SU-DHL-6 (cell line): Measurements from ENCODE around the gene ECI1.

Experiments used
- H2AFZ ChIP-seq: fragments of 200-600 bp; sonication (generic); 2 replicates; pipeline ENCODE4 v1.6.1; 2014; ENCODE audit warnings: low read depth, mild to moderate bottlenecking, moderate library complexity, mixed read lengths, antibody characterized with exemption, low read length; ENCODE audit not compliant: severe bottlenecking
- H3F3A ChIP-seq: fragments of 200-600 bp; shearing (Covaris generic); 2 replicates; pipeline ENCODE4 v1.6.0; 2016; ENCODE audit warnings: antibody characterized with exemption, mild to moderate bottlenecking; ENCODE audit not compliant: insufficient read depth
- H3K27ac ChIP-seq: fragments of 200-600 bp; sonication (generic); 2 replicates; pipeline ENCODE4 v1.5.1; 2016; ENCODE audit warnings: low read depth, mild to moderate bottlenecking, low read length, moderate library complexity, mixed read lengths
- H3K27me3 ChIP-seq: fragments of 200-600 bp; sonication (generic), shearing (Covaris generic); 2 replicates; pipeline ENCODE4 v1.6.0; 2014; ENCODE audit warnings: mild to moderate bottlenecking, low read length
- H3K36me3 ChIP-seq: fragments of 200-600 bp; sonication (generic); 2 replicates; pipeline ENCODE4 v1.6.1; 2014; ENCODE audit warnings: mild to moderate bottlenecking, low read length, mixed read lengths
- H3K4me2 ChIP-seq: fragments of 300-600, 200-600 bp; shearing (Covaris generic), sonication (generic); 2 replicates; pipeline ENCODE4 v1.6.0; 2014; ENCODE audit warnings: low read length, low read depth, mild to moderate bottlenecking; ENCODE audit not compliant: poor library complexity, severe bottlenecking
- H3K4me3 ChIP-seq: fragments of 200-600 bp; sonication (generic); 2 replicates; pipeline ENCODE4 v1.5.1; 2014; ENCODE audit warnings: antibody characterized with exemption, low read length, mild to moderate bottlenecking, mixed read lengths; ENCODE audit not compliant: insufficient read depth, poor library complexity, severe bottlenecking
- H3K79me2 ChIP-seq: fragments of 200-600 bp; sonication (generic); 2 replicates; pipeline ENCODE4 v1.6.1; 2014; ENCODE audit warnings: mild to moderate bottlenecking, low read length, moderate library complexity; ENCODE audit not compliant: insufficient read depth
- H3K9ac ChIP-seq: fragments of 200-600 bp; sonication (generic); 2 replicates; pipeline ENCODE4 v1.7.0; 2014; ENCODE audit warnings: mild to moderate bottlenecking, low read length
- H3K9me2 ChIP-seq: fragments of 200-600 bp; sonication (generic); replicated peaks from 2 replicates; pipeline ENCODE4 v1.6.1; 2014; ENCODE audit warnings: low read length; ENCODE audit not compliant: insufficient read depth
- H3K9me3 ChIP-seq: fragments of 200-600 bp; sonication (generic); 2 replicates; pipeline ENCODE4 v1.6.1; 2014; ENCODE audit warnings: low read length, mixed read lengths; ENCODE audit not compliant: insufficient read depth
- H4K20me1 ChIP-seq: fragments of 200-600 bp; sonication (generic); 2 replicates; pipeline ENCODE4 v1.6.1; 2014; ENCODE audit warnings: low read depth, mild to moderate bottlenecking, antibody characterized with exemption, low read length, moderate library complexity, mixed read lengths
- EZH2phosphoT487 ChIP-seq: fragments of 200-600 bp; sonication (generic), shearing (Covaris generic); conservative IDR thresholded peaks from 2 replicates; pipeline ENCODE4 v1.6.1; 2018; ENCODE audit warnings: mild to moderate bottlenecking, antibody characterized with exemption, low read length, moderate library complexity, mixed read lengths
- TF ChIP-seq, protein P1 (sequence below): fragments of 200-600 bp; sonication (generic); IDR thresholded peaks from one replicate; pipeline ENCODE4 v1.5.1; 2017; ENCODE audit warnings: antibody characterized with exemption, mild to moderate bottlenecking, low read length, moderate library complexity; ENCODE audit not compliant: insufficient read depth, poor library complexity, severe bottlenecking

The ECI1 gene

DNA sequence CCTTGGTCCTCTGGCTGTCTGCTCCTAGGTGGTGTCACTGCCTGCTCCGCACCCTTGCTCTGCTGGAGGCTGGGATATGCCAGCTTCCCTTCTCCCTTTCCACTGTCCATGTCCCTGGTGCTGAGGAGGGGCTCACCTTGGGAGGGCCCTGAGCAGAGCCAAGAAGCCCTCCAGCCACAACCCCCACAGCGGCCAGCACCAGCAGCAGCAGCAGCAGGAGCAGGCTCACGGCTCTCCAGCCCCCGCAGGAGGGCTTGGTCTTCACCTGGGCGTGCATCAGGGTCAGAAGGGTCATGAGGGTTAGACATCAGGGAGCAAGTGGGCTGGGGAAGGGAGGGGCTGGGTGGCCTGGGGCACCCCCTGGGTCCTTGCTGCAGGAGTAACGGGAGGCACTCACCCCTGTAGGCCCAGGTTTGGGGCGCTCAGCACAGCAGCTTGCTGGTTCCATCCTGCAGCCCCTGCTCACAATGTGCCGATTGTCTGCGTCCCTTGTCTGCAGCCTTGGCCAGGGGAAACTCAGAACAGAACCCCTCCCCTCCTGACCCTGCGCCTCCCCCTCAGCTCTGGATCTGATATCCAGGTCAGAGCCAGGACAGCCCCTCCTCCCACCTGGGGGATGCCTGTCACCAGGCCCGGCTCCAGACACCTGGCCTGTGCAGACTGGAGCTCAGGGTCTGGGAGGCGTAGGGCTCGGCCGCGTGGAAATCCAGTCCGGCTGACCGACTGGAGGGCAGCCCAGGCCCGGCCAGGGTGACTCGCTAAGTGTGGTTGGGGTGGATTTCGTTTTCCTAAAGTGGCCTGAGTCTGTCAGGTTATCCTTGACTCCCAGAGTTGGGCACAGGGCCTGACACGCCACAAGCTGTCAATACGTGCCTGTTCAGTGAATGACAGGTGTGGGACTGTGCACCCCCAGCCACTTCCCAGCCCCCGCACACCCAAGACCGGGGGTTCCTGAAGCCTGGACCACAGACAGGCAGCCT is 40.7 kb downstream of the ECI1 start, which contains the start of gene BRICD5:
Gene BRICD5, minus strand, starts transcription at position 478 of the 980 bp plus-strand sequence. Its CDS starts 30 bp downstream, at position 448.
- no peak within 1 kb of the TSS for H3K9ac ChIP-seq
- no peaks in the 10 kb centered on the region for H3K27me3 ChIP-seq
- H2AFZ ChIP-seq = no peak within 1 kb of the TSS
- TF ChIP-seq, protein P1, sequence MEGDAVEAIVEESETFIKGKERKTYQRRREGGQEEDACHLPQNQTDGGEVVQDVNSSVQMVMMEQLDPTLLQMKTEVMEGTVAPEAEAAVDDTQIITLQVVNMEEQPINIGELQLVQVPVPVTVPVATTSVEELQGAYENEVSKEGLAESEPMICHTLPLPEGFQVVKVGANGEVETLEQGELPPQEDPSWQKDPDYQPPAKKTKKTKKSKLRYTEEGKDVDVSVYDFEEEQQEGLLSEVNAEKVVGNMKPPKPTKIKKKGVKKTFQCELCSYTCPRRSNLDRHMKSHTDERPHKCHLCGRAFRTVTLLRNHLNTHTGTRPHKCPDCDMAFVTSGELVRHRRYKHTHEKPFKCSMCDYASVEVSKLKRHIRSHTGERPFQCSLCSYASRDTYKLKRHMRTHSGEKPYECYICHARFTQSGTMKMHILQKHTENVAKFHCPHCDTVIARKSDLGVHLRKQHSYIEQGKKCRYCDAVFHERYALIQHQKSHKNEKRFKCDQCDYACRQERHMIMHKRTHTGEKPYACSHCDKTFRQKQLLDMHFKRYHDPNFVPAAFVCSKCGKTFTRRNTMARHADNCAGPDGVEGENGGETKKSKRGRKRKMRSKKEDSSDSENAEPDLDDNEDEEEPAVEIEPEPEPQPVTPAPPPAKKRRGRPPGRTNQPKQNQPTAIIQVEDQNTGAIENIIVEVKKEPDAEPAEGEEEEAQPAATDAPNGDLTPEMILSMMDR = no peak
- no peak for TF ChIP-seq EZH2phosphoT487
- H3K36me3 ChIP-seq = no peaks in the 10 kb centered on the region
- no peaks in the 10 kb centered on the region for H3K9me3 ChIP-seq
- no peak within 1 kb of the TSS for H3K27ac ChIP-seq
- no peaks in the 10 kb centered on the region for H4K20me1 ChIP-seq
- no peak within 1 kb of the TSS for H3K4me2 ChIP-seq
- peaks cover 7% of the 10 kb centered on the region; the same call in 1 of the 2 replicates for H3F3A ChIP-seq
- H3K79me2 ChIP-seq = peaks cover 26% of the 10 kb centered on the region
- H3K9me2 ChIP-seq = no peaks in the 10 kb centered on the region
- H3K4me3 ChIP-seq = no peak within 1 kb of the TSS

DNA sequence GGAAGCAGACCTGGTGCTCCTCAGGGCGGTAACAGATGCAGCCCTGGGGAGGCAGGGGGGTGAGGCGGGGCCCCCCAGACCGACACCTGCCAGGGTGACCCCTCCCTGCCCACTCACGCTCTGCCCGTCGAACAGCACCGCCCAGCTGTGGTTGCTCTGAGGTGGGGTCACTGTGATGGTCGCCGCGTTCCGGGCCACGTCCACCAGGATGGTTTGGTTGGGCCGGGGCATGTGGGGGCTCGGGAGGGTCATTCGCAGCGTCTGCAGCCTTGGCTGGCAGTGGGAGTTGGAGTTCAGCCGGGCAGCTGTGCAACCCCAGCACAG is 41.4 kb downstream of the ECI1 start:
- no peaks in the 10 kb centered on the region for H3K9me2 ChIP-seq
- H3K4me3 ChIP-seq = no peak overlapping the region
- H3F3A ChIP-seq = peaks cover 7% of the 10 kb centered on the region; the same call in 1 of the 2 replicates
- H3K79me2 ChIP-seq = peaks cover 26% of the 10 kb centered on the region
- H3K4me2 ChIP-seq = no peak overlapping the region
- no peaks in the 10 kb centered on the region for H3K36me3 ChIP-seq
- no peaks in the 10 kb centered on the region for H3K9me3 ChIP-seq
- H3K27ac ChIP-seq = no peak overlapping the region
- no peak for TF ChIP-seq EZH2phosphoT487
- TF ChIP-seq, protein P1 = no peak
- H3K27me3 ChIP-seq = no peaks in the 10 kb centered on the region
- no peak overlapping the region for H3K9ac ChIP-seq
- no peaks in the 10 kb centered on the region for H4K20me1 ChIP-seq
- H2AFZ ChIP-seq = no peak overlapping the region

DNA sequence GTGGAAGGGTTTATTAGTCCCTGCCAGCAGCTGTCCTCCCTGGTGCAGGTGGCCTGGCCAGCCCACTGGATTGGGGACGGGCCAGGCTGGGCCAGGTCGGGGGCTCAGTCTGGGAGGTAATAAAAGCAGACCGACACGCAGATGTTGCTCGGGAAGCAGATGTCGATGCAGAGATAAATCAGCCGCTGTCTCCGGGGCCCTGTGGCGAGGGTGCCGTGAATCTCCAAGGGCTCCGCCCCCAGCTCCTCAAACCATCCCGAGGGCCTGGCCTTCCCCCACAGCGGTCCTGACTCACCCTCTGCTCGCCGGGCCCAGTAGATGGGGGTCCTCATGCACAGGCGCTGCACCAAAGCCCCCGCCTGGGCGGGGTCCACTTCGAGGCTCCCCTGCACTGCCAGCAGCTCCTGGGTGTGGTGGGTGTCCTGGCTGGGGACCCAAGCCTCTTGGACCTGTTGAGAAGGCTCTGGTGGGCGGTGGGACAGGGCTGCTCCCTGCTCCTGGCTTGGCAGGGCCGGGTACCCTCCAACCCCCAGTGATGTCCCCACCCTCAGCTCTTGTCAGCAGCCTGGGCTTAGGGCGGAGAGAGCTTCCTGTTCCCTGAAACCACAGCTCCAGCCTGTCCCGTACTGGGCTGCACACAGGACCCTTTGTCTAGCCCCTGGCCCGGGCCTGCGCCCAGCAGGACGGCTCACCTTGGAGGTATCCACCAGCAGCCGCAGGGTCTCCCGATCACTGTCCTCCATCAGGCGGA is 42.0 kb downstream of the ECI1 start:
- no peaks in the 10 kb centered on the region for H4K20me1 ChIP-seq
- no peak overlapping the region for H2AFZ ChIP-seq
- H3K27ac ChIP-seq = no peak overlapping the region
- no peak overlapping the region for H3K9ac ChIP-seq
- no peak for TF ChIP-seq EZH2phosphoT487
- TF ChIP-seq, protein P1 = no peak
- no peaks in the 10 kb centered on the region for H3K9me2 ChIP-seq
- no peaks in the 10 kb centered on the region for H3K36me3 ChIP-seq
- H3K27me3 ChIP-seq = no peaks in the 10 kb centered on the region
- peaks cover 26% of the 10 kb centered on the region for H3K79me2 ChIP-seq
- H3F3A ChIP-seq = peaks cover 7% of the 10 kb centered on the region; the same call in 1 of the 2 replicates
- H3K9me3 ChIP-seq = no peaks in the 10 kb centered on the region
- no peak overlapping the region for H3K4me3 ChIP-seq
- no peak overlapping the region for H3K4me2 ChIP-seq
